Measurements from ENCODE around the gene SSH2. TPM values are rescaled to one million over a fixed set of nuclear protein-coding genes. Genes with fewer than 3 reads are reported as not detected.

Gene SSH2
- total and polyA plus RNA-seq, 2 of the 13 experiments (the other 11 are each of a cell fraction or from before 2014, with no cell fraction given): 6.0 to 6.4 TPM

DNA sequence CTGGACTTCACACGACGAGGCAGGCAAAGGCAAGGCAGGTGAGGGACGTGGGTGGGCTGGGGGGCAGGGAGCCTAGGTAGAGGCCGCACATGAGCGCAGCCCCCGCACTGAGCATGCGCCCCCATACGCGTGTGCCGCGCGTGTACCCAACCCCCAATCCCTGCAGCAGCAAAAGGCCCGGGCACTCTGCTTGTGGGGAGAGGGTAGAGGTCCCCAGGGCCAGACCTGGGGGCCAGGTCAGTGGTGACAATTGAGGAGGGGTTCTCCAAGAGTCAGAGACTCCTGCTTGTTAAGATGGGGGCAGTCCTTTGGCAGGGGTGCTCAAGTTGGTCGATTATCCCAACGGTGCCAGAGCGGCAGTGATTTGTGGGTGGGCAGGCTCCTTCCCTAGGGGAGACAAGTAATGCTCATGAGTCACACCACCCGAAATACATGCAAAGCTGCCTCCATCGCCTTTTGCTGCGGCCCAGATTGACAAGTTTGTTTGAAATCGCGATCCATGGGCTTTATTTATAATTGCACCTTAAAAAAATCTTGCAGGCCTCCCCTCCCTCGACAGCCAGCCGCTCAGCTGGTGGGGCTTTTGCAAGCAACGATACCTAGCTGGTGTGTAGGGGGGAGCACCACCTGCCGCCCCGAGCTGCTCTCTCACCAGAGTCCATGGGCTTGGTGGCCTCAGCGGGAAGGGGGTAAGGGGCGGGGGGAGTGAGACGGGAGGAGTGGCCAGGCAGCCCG, 339.4 kb downstream of the SSH2 start:
- Histone ChIP-seq H3K9ac (ENCODE audit: insufficient read depth, low read depth, low read length) (peak overlapping the region; percentile 72), H3K36me3 (replicated peaks in 1 of 2; ENCODE audit: control insufficient read depth in 1 of 2, insufficient read depth in 2 of 2, low read length in 2 of 2) (no peaks in the 10 kb centered on the region), H3K4me1 (ENCODE audit: insufficient read depth, low read length) (peaks cover 59% of the 10 kb centered on the region), H3K27ac (ENCODE audit: extremely low read length, insufficient read depth, low read length) (peak overlapping the region; percentile 62), H3K4me3 (replicated peaks in 1 of 3; ENCODE audit: insufficient read depth in 1 of 3, low read depth in 2 of 3, low read length in 3 of 3) (peak overlapping the region; percentile 70 to 91 (median 89); a peak in 5 of 6 replicates), H3K9me3 (ENCODE audit: low read length) (no peaks in the 10 kb centered on the region), H4K20me1 (ENCODE audit: insufficient read depth, low read length) (peaks cover 14% of the 10 kb centered on the region; the same call in 1 of the 2 replicates), H3K4me2 (ENCODE audit: low read depth, low read length) (peak overlapping the region; percentile 89), H3K27me3 (ENCODE audit: control insufficient read depth in 1 of 2, insufficient read depth in 2 of 2, low read length in 2 of 2) (peaks cover 1 to 17% of the 10 kb centered on the region in 2 experiments; a peak in 3 of 5 replicates), H2AFZ (ENCODE audit: low read length) (peak overlapping the region; percentile 66), H3K79me2 (ENCODE audit: insufficient read depth, low read length) (peaks cover 23% of the 10 kb centered on the region)
- intact Hi-C loops (cut with micrococcal nuclease; ENCODE audit: unreplicated experiment) (loop anchor here (1.0 to 10.0 kb wide), 3 partner anchors 10 to 216 kb away; no protein-coding TSS in a partner anchor), in situ Hi-C loops (cut with HindIII; ENCODE audit: extremely low pct_ligation_motif_present, low pct_unique_long_range_greater_than_20kb) (no loop called here)
- WGBS (ENCODE audit: low lambda C conversion rate): 3% methylated on average over 17 of the region's 30 CpGs
- no TSS peak for BruUV-seq (replicated peaks)
- DNase-seq (ENCODE audit: low spot score) (no peak), ATAC-seq (peak; percentile 40), FAIRE-seq (no peak)
- ChIA-PET CTCF (ENCODE audit: low intra/inter-chr PET ratio, low total read pairs) (interaction anchor here (1.6 to 3.1 kb wide), 3 partner anchors 10 to 221 kb away, joined by 5 to 39 read pairs (median 10); no protein-coding TSS in a partner anchor), POLR2A (interaction anchor here (0.9 to 3.0 kb wide), 6 partner anchors 16 to 200 kb away, joined by 3 to 23 read pairs (median 6); partner anchors contain the start of genes ABHD15 and TAOK1)
- TF ChIP-seq ZNF557 (CRISPR knock-in tag; IDR thresholded peaks at IDR 0.05) (0 out of 2 replicates have a peak, but pooled peaks have one; percentile 32), ZNF441 (CRISPR knock-in tag; IDR thresholded peaks at IDR 0.05; ENCODE audit: borderline replicate concordance) (0 out of 2 replicates have a peak, but pooled peaks have one; percentile 46), ZIK1 (CRISPR knock-in tag; IDR thresholded peaks at IDR 0.05; ENCODE audit: borderline replicate concordance, low read depth) (no peak), ZNF749 (CRISPR knock-in tag; IDR thresholded peaks at IDR 0.05; ENCODE audit: borderline replicate concordance) (0 out of 2 replicates have a peak, but pooled peaks have one; percentile 25), NR2F2 (IDR thresholded peaks at IDR 0.05; ENCODE audit: borderline replicate concordance, low read depth) (0 out of 2 replicates have a peak, but pooled peaks have one; percentile 0), ZNF556 (CRISPR knock-in tag; IDR thresholded peaks at IDR 0.05; ENCODE audit: borderline replicate concordance) (no peak)
- TF ChIP-seq, protein P1, sequence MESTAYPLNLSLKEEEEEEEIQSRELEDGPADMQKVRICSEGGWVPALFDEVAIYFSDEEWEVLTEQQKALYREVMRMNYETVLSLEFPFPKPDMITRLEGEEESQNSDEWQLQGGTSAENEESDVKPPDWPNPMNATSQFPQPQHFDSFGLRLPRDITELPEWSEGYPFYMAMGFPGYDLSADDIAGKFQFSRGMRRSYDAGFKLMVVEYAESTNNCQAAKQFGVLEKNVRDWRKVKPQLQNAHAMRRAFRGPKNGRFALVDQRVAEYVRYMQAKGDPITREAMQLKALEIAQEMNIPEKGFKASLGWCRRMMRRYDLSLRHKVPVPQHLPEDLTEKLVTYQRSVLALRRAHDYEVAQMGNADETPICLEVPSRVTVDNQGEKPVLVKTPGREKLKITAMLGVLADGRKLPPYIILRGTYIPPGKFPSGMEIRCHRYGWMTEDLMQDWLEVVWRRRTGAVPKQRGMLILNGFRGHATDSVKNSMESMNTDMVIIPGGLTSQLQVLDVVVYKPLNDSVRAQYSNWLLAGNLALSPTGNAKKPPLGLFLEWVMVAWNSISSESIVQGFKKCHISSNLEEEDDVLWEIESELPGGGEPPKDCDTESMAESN (CRISPR knock-in tag; conservative IDR thresholded peaks at IDR 0.05): 0 out of 2 replicates have a peak, but pooled peaks have one; percentile 10
- TF ChIP-seq, protein P2, sequence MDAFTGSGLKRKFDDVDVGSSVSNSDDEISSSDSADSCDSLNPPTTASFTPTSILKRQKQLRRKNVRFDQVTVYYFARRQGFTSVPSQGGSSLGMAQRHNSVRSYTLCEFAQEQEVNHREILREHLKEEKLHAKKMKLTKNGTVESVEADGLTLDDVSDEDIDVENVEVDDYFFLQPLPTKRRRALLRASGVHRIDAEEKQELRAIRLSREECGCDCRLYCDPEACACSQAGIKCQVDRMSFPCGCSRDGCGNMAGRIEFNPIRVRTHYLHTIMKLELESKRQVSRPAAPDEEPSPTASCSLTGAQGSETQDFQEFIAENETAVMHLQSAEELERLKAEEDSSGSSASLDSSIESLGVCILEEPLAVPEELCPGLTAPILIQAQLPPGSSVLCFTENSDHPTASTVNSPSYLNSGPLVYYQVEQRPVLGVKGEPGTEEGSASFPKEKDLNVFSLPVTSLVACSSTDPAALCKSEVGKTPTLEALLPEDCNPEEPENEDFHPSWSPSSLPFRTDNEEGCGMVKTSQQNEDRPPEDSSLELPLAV (CRISPR knock-in tag; conservative IDR thresholded peaks at IDR 0.05; ENCODE audit: low read depth): no peak
- TF ChIP-seq, protein P3, sequence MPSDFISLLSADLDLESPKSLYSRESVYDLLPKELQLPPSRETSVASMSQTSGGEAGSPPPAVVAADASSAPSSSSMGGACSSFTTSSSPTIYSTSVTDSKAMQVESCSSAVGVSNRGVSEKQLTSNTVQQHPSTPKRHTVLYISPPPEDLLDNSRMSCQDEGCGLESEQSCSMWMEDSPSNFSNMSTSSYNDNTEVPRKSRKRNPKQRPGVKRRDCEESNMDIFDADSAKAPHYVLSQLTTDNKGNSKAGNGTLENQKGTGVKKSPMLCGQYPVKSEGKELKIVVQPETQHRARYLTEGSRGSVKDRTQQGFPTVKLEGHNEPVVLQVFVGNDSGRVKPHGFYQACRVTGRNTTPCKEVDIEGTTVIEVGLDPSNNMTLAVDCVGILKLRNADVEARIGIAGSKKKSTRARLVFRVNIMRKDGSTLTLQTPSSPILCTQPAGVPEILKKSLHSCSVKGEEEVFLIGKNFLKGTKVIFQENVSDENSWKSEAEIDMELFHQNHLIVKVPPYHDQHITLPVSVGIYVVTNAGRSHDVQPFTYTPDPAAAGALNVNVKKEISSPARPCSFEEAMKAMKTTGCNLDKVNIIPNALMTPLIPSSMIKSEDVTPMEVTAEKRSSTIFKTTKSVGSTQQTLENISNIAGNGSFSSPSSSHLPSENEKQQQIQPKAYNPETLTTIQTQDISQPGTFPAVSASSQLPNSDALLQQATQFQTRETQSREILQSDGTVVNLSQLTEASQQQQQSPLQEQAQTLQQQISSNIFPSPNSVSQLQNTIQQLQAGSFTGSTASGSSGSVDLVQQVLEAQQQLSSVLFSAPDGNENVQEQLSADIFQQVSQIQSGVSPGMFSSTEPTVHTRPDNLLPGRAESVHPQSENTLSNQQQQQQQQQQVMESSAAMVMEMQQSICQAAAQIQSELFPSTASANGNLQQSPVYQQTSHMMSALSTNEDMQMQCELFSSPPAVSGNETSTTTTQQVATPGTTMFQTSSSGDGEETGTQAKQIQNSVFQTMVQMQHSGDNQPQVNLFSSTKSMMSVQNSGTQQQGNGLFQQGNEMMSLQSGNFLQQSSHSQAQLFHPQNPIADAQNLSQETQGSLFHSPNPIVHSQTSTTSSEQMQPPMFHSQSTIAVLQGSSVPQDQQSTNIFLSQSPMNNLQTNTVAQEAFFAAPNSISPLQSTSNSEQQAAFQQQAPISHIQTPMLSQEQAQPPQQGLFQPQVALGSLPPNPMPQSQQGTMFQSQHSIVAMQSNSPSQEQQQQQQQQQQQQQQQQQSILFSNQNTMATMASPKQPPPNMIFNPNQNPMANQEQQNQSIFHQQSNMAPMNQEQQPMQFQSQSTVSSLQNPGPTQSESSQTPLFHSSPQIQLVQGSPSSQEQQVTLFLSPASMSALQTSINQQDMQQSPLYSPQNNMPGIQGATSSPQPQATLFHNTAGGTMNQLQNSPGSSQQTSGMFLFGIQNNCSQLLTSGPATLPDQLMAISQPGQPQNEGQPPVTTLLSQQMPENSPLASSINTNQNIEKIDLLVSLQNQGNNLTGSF (CRISPR knock-in tag; IDR thresholded peaks at IDR 0.05): 0 out of 2 replicates have a peak, but pooled peaks have one; percentile 46
- TF ChIP-seq, protein P4, sequence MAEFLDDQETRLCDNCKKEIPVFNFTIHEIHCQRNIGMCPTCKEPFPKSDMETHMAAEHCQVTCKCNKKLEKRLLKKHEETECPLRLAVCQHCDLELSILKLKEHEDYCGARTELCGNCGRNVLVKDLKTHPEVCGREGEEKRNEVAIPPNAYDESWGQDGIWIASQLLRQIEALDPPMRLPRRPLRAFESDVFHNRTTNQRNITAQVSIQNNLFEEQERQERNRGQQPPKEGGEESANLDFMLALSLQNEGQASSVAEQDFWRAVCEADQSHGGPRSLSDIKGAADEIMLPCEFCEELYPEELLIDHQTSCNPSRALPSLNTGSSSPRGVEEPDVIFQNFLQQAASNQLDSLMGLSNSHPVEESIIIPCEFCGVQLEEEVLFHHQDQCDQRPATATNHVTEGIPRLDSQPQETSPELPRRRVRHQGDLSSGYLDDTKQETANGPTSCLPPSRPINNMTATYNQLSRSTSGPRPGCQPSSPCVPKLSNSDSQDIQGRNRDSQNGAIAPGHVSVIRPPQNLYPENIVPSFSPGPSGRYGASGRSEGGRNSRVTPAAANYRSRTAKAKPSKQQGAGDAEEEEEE (CRISPR knock-in tag; IDR thresholded peaks at IDR 0.05; ENCODE audit: borderline replicate concordance): no peak

Measured in HepG2 (cell line).